Measurements from ENCODE around the gene SLC16A4. TPM values are rescaled to one million over a fixed set of nuclear protein-coding genes. Genes with fewer than 3 reads are reported as not detected.
"Not testable (repeated sequence)": the region's sequence is repeated elsewhere in the genome, so short reads cannot be mapped to it uniquely, and the experiment has no call there.

The SLC16A4 gene
- total and polyA plus RNA-seq, 10 of the 15 experiments (the other 5 are each of a cell fraction or from before 2014, with no cell fraction given), result 0.13 to 2.2 (median 0.26) TPM; not detected in 1

DNA sequence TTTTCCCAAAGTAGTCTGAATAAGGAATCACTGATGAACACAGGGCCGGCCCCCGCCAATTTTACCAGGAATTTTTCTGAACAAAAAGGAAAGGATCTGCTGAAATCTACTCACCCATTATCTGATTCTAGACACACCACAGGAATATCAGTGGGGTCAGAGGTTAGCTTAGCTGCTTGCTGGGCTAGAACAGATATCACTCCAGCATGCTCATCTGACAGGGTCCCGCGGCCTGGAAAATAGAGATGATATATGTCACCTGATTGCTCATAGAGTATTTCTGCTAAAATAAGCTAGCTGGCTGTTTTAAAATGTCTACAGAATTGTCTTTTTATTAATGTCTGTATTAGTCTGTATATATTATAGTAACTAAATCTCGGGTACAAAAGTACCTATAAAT, 13.0 kb upstream of the SLC16A4 start:
- RAD21 ChIA-PET (ENCODE audit: unreplicated experiment), result interaction anchor here (0.6 to 1.4 kb wide), 3 partner anchors 19 to 196 kb away, joined by 3 to 5 read pairs (median 4); no protein-coding TSS in a partner anchor
- H3K9ac ChIP-seq (ENCODE audit: control insufficient read depth, insufficient read depth, low read length), result no peak overlapping the region
- no TSS peak for BruUV-seq (replicated peaks)
- H3K79me2 ChIP-seq (ENCODE audit: control insufficient read depth, insufficient read depth, low read length), result peaks cover 25% of the 10 kb centered on the region
- FAIRE-seq (no peak), ATAC-seq (no peak), DNase-seq (ENCODE audit: low read depth, low spot score) (no peak)
- POLR2A ChIA-PET, result no interaction called here
- peaks cover 9% of the 10 kb centered on the region for H3K4me1 ChIP-seq (ENCODE audit: control insufficient read depth, insufficient read depth, low read length)
- intact Hi-C loops (cut with micrococcal nuclease; ENCODE audit: unreplicated experiment), result no loop called here
- no peak overlapping the region for H3K27ac ChIP-seq (ENCODE audit: control insufficient read depth, insufficient read depth)
- no peak overlapping the region for H2AFZ ChIP-seq (ENCODE audit: control insufficient read depth, low read depth, low read length)
- no peak overlapping the region for H3K4me3 ChIP-seq
- CTCF ChIA-PET, result interaction anchor here (1.0 kb wide), 1 partner anchor 196 kb away, joined by 3 read pairs; no protein-coding TSS in a partner anchor
- no peaks in the 10 kb centered on the region for H3K27me3 ChIP-seq (replicated peaks in 1 of 2; ENCODE audit: control insufficient read depth in 2 of 2, insufficient read depth in 2 of 2, low read length in 1 of 2)
- no peaks in the 10 kb centered on the region for H3K9me3 ChIP-seq (replicated peaks; ENCODE audit: control insufficient read depth, insufficient read depth, low read length)
- in situ Hi-C loops (cut with MboI), result no loop called here
- H3K4me2 ChIP-seq (ENCODE audit: control insufficient read depth, insufficient read depth), result no peak overlapping the region
- H3K36me3 ChIP-seq (ENCODE audit: control insufficient read depth in 2 of 2, insufficient read depth in 2 of 2, low read length in 1 of 2), result peaks cover 0 to 13% of the 10 kb centered on the region in 2 experiments
- WGBS (ENCODE audit: insufficient coverage, insufficient replicate concordance, low lambda C conversion rate, missing lambda C conversion rate), result 95% methylated on average over 5 of the region's 5 CpGs
- SMC1A ChIA-PET (ENCODE audit: uncharacterized antibody, unreplicated experiment), result interaction anchor here (0.6 to 4.3 kb wide), 4 partner anchors 11 to 372 kb away, joined by 3 to 18 read pairs (median 4); no protein-coding TSS in a partner anchor
- no peaks in the 10 kb centered on the region for H4K20me1 ChIP-seq (ENCODE audit: control insufficient read depth, insufficient read depth)
- TF ChIP-seq NFYB (IDR thresholded peaks at IDR 0.05; ENCODE audit: insufficient read depth, low read depth, low read length) (no peak), JUNB (IDR thresholded peaks at IDR 0.05) (no peak), IRF4 (IDR thresholded peaks at IDR 0.05; ENCODE audit: low read depth, low read length) (no peak), CBX3 (IDR thresholded peaks at IDR 0.05; ENCODE audit: borderline replicate concordance, low read depth) (no peak), ZNF217 (IDR thresholded peaks at IDR 0.05) (no peak), SUPT20H (IDR thresholded peaks at IDR 0.05; ENCODE audit: borderline replicate concordance, control insufficient read depth, low read depth, low read length) (no peak), SRF (IDR thresholded peaks at IDR 0.05; ENCODE audit: low read depth in 2 of 2, low read length in 2 of 2) (no peak), NFIC (IDR thresholded peaks at IDR 0.05; ENCODE audit: low read depth, low read length) (no peak), RB1 (IDR thresholded peaks at IDR 0.05; ENCODE audit: borderline replicate concordance) (no peak)

DNA sequence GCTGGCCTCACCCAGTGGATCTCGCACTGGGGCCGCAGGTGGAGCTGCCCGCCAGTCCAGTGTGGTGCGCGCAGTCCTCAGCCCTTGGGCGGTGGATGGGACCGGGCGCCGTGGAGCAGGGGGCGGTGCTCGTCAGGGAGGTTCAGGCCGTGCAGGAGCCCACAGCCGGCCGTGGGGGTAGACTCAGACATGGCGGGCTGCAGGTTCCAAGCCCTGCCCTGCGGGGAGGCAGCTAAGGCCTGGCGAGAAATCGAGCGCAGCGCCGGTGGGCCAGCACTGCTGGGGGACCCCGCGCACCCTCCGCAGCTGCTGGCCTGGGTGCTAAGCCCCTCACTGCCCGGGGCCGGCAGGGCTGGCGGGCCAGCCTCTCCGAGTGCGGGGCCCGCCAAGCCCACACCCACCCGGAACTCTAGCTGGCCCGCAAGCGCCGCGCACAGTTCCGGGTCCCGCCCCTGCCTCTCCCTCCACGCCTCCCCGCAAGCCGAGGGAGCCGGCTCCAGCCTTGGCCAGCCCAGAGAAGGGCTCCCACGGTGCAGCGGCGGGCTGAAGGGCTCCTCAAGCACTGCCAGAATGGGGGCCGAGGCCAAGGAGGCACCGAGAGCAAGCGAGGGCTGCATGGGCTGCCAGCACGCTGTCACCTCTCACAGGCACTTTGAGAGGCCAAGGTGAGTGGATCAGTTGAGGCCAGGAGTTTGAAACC, 5.6 kb upstream of the SLC16A4 start:
- H3K9ac ChIP-seq (ENCODE audit: control insufficient read depth, insufficient read depth, low read length); H3K27ac ChIP-seq (ENCODE audit: control insufficient read depth, insufficient read depth); ATAC-seq; H3K9me3 ChIP-seq (replicated peaks; ENCODE audit: control insufficient read depth, insufficient read depth, low read length); FAIRE-seq; intact Hi-C loops (cut with micrococcal nuclease; ENCODE audit: unreplicated experiment); H3K4me2 ChIP-seq (ENCODE audit: control insufficient read depth, insufficient read depth); H3K79me2 ChIP-seq (ENCODE audit: control insufficient read depth, insufficient read depth, low read length); H2AFZ ChIP-seq (ENCODE audit: control insufficient read depth, low read depth, low read length); DNase-seq (ENCODE audit: low read depth, low spot score); SMC1A ChIA-PET (ENCODE audit: uncharacterized antibody, unreplicated experiment); H4K20me1 ChIP-seq (ENCODE audit: control insufficient read depth, insufficient read depth); H3K4me3 ChIP-seq; H3K4me1 ChIP-seq (ENCODE audit: control insufficient read depth, insufficient read depth, low read length); H3K27me3 ChIP-seq (replicated peaks in 1 of 2; ENCODE audit: control insufficient read depth in 2 of 2, insufficient read depth in 2 of 2, low read length in 1 of 2); POLR2A ChIA-PET; in situ Hi-C loops (cut with MboI); BruUV-seq (replicated peaks); RAD21 ChIA-PET (ENCODE audit: unreplicated experiment): not testable (repeated sequence)
- WGBS (ENCODE audit: insufficient coverage, insufficient replicate concordance, low lambda C conversion rate, missing lambda C conversion rate), result 96% methylated on average over 42 of the region's 48 CpGs
- peaks cover 0 to 12% of the 10 kb centered on the region in 2 experiments; a peak in 1 of 4 replicates for H3K36me3 ChIP-seq (ENCODE audit: control insufficient read depth in 2 of 2, insufficient read depth in 2 of 2, low read length in 1 of 2)
- CTCF ChIA-PET, result interaction anchor here (1.8 kb wide), 1 partner anchor 189 kb away, joined by 8 read pairs; no protein-coding TSS in a partner anchor
